Right lobe of liver (tissue), 4 donors: ENCODE measurements around the gene CEND1.

Experiments used
- CTCF ChIP-seq, 4 donors: fragments of 200-600 bp in 3 of 4; fragments of 450-650 bp in 1 of 4; IDR thresholded peaks; one replicate each; pipeline versions ENCODE4 v1.5.1 to v1.8.0; 2016 to 2022; ENCODE audit warnings: antibody characterized with exemption in 4 of 4, mild to moderate bottlenecking in 2 of 4
- POLR2A ChIP-seq: fragments of 450-650 bp; IDR thresholded peaks from one replicate; pipeline ENCODE4 v1.6.1; 2017; ENCODE audit warnings: antibody characterized with exemption, mild to moderate bottlenecking
- donor health status: DM: no; HTN: no; CAD: no.
- donor health status: DM: no; HTN: no; CAD: no.
- donor health status: DM: no; HTN: yes; CAD: no.

GRCh38 chr11:794013-794765, 4.3 kb upstream of the CEND1 start:
- TF ChIP-seq CTCF (IDR thresholded peaks at IDR 0.05): no peak
- TF ChIP-seq POLR2A: no peak
